Lower leg skin (tissue), 3 donors: ENCODE measurements around the gene ADM5.

ENCODE experiments used
- CTCF ChIP-seq, 3 donors: fragments of 450-650 bp; IDR thresholded peaks; one replicate each; pipeline ENCODE4 v1.5.1; 2016; ENCODE audit warnings: antibody characterized with exemption in 3 of 3, mild to moderate bottlenecking in 3 of 3, moderate library complexity in 2 of 3
- POLR2A ChIP-seq, 2 donors: fragments of 450-650 bp; IDR thresholded peaks; one replicate each; pipeline ENCODE4 v1.6.1; 2016 to 2017; ENCODE audit warnings: antibody characterized with exemption in 2 of 2, mild to moderate bottlenecking in 1 of 2, moderate library complexity in 1 of 2

- no peak for TF ChIP-seq CTCF (IDR thresholded peaks at IDR 0.05)
- no peak for TF ChIP-seq POLR2A (IDR thresholded peaks at IDR 0.05)
Measured at GRCh38 chr19:49682274-49682673, 7.1 kb upstream of the ADM5 start.
